GM19193 (cell line): ENCODE measurements around the gene COX14.

Experiments
- POLR2A ChIP-seq: IDR thresholded peaks from 4 replicates; pipeline ENCODE4 v1.6.1; 2011; ENCODE audit not compliant: insufficient read depth, insufficient read length; ENCODE audit errors: extremely low read depth

COX14 gene

GRCh38 chr12:50102646-50103309 is 9.3 kb upstream of the COX14 start:
- peak; percentile 42 for TF ChIP-seq POLR2A

GRCh38 chr12:50103351-50103750 is 8.7 kb upstream of the COX14 start:
- no peak for TF ChIP-seq POLR2A

- no peak for TF ChIP-seq POLR2A
Observed at GRCh38 chr12:50103767-50104321, 8.2 kb upstream of the COX14 start, which contains the start of gene GPD1. Gene GPD1, plus strand, starts transcription at chr12:50104008. Its CDS starts 43 bp downstream, at chr12:50104051.

- no peak for TF ChIP-seq POLR2A
Observed at GRCh38 chr12:50104417-50105366, 7.3 kb upstream of the COX14 start.

DNA sequence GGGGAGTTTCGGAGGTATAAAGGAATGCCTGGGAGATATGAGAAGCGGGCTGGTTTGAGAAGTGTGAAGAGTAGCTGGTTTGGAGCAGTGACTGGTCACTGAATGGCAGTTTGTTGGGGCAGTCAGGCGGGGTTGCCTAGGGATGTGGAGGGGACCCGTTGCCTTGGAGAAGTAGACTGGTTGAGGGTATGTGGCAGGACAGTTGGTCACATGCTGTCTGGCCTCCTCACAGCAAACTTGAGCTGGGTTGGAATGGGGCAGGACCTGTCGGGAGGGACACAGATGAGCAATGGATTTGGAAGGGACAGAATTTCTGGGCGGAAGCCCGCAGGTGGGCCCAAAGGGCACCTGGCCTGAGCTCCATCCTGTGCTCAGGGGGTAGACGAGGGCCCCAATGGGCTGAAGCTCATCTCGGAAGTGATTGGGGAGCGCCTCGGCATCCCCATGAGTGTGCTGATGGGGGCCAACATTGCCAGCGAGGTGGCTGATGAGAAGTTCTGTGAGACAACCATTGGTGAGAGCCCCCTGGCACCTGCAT is 6.1 kb upstream of the COX14 start:
- TF ChIP-seq POLR2A, result no peak

GRCh38 chr12:50106907-50107306 is 5.1 kb upstream of the COX14 start:
- no peak for TF ChIP-seq POLR2A

DNA sequence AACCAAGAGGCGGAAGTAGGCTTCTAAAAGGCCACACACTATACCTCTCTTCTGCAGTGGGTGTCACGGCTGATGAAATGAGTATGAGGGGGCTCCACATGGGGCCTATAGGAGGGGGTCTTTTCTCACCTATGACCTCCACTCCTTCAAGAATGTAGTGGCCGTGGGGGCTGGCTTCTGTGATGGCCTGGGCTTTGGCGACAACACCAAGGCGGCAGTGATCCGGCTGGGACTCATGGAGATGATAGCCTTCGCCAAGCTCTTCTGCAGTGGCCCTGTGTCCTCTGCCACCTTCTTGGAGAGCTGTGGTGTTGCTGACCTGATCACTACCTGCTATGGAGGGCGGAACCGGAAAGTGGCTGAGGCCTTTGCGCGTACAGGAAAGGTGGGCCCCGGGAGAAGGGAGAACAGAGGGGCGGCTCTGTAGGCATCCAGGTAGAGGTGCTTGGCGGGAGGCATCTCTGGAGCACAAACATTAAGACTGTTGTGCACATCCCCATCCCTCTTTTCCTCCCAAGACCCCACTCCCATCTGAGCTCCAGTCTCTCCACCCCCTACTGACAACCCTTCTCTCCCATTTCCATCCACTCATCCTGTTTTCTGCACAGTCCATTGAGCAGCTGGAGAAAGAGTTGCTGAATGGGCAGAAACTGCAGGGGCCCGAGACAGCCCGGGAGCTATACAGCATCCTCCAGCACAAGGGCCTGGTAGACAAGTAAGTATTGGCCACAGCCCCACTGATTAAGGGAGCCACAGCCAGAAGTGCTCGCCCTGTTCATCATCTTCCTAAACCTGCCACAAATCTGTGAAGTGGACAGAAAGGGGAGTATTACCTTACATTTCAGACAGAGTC is 4.4 kb upstream of the COX14 start:
- no peak for TF ChIP-seq POLR2A

- TF ChIP-seq POLR2A, result no peak
Observed at GRCh38 chr12:50109319-50109718, 2.7 kb upstream of the COX14 start.

DNA sequence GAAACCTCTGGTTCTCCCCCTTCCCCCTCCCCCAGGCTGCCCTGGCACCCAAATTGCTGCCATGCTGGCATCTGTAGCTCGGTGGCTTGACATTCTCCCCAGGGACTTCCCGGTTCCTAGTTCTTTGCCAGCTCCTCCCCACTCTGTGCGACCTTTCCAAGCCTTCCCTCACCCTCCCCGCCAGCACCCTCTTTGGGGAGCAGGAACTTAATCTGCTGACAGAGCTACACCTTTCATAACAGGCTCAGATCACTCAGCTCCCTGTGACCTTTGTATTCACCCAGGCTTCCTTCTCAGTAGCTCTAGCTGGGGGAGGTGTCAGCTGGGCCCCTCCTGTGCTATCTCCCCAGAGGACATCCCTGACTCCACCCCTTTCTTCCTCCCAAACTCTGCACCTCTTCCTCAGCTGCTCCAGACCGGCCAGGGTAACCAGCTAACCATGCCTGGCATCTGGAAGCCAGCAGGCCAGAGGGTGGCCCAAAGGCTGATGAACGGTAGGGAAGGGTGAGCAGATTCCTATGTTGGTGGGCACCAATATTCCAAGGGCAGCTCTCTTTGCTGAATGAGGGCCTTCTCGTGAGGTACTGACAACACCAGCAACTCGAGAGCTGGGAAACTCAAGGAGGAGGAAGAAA is 1.8 kb upstream of the COX14 start:
- no peak for TF ChIP-seq POLR2A

GRCh38 chr12:50110762-50111351 is 1.2 kb upstream of the COX14 start:
- peak; percentile 50 for TF ChIP-seq POLR2A

GRCh38 chr12:50111395-50111692 is 692 bp upstream of the COX14 start:
- TF ChIP-seq POLR2A, result no peak

GRCh38 chr12:50112456-50113218 is 601 bp downstream of the COX14 start:
- TF ChIP-seq POLR2A, result no peak

DNA sequence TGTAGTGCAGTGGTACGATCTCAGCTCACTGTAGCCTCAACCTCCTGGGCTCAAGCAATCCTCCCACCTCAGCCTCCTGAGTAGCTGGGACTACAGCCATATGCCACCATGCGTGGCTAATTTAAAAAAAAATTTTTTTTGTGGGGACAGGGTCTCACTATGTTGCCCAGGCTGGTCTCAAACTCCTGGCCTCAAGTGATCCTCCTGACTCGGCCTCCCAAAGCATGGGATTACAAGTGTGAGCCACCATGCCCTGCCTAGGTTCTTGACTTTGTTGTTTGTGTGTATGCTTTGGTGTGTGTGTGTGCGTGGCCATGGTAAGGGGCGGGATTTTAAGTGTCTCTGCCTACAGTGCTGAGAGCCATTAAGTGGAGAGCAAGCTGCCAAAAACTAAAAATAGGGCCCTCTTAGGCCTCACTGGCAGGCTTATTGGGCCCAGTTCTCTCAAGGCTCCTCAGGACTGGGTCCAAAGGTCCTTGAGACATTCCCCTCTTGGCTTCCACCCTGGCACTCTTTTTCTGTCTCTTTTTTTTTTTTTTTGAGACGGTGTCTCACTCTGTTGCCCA is 5.1 kb downstream of the COX14 start:
- no peak for TF ChIP-seq POLR2A
